ENCODE measurements around the gene NDUFV1. TPM values are rescaled to one million over a fixed set of nuclear protein-coding genes. Genes with fewer than 3 reads are reported as not detected.
"Not testable (repeated sequence)": the region's sequence is repeated elsewhere in the genome, so short reads cannot be mapped to it uniquely, and the experiment has no call there.

Gene NDUFV1
- total RNA-seq, 4 donors from 2014 or later = 154 to 249 (median 180) TPM

DNA sequence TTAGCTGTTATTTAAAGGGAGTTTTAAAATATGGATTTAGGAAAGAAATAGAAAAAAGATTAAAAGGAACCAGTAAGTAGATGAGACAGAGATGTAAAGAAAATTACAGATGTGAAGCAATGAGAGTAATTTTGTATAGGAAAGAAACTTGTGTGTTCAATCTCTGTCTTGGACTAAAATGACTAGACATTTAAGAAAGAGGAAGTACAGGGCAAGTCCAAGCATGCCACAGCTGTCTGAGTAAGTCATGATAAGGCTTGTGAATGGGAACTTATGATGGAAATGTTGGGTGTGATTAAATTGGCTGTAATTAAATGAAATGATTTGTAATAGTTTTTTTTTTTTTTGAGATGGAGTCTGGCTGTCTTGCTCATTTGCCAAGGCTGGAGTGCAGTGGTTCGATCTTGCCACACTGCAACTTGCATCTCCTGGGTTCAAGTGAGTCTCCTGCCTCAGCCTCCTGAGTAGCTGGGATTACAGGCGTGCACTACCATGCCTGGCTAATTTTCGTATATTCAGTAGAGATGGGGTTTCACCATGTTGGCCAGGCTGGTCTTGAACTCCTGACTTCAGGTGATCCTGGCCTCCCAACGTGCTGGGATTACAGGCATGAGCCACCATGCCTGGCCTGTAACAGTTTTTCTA, 49.7 kb downstream of the NDUFV1 start:
- TF ChIP-seq POLR2AphosphoS5 (IDR thresholded peaks at IDR 0.05) = no peak
- TF ChIP-seq, protein P1, sequence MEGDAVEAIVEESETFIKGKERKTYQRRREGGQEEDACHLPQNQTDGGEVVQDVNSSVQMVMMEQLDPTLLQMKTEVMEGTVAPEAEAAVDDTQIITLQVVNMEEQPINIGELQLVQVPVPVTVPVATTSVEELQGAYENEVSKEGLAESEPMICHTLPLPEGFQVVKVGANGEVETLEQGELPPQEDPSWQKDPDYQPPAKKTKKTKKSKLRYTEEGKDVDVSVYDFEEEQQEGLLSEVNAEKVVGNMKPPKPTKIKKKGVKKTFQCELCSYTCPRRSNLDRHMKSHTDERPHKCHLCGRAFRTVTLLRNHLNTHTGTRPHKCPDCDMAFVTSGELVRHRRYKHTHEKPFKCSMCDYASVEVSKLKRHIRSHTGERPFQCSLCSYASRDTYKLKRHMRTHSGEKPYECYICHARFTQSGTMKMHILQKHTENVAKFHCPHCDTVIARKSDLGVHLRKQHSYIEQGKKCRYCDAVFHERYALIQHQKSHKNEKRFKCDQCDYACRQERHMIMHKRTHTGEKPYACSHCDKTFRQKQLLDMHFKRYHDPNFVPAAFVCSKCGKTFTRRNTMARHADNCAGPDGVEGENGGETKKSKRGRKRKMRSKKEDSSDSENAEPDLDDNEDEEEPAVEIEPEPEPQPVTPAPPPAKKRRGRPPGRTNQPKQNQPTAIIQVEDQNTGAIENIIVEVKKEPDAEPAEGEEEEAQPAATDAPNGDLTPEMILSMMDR (IDR thresholded peaks at IDR 0.05) = no peak
- Histone ChIP-seq H3K9me3 (no peaks in the 10 kb centered on the region), H3K4me3 (no peak overlapping the region), H3K36me3 (no peaks in the 10 kb centered on the region), H3K27ac (no peak overlapping the region), H3K27me3 (peaks cover 19% of the 10 kb centered on the region), H3K4me1 (no peaks in the 10 kb centered on the region)
- no peak for ATAC-seq
- WGBS, 2 donors (ENCODE audit: low coverage in 1 of 2) = 82 to 89% methylated on average over 1 to 4 of the region's 4 CpGs

GRCh38 chr11:67657300-67657699, 50.6 kb downstream of the NDUFV1 start:
- Histone ChIP-seq H3K27ac (no peak overlapping the region), H3K27me3 (peaks cover 10% of the 10 kb centered on the region), H3K36me3 (no peaks in the 10 kb centered on the region), H3K9me3 (no peaks in the 10 kb centered on the region), H3K4me3 (no peak overlapping the region), H3K4me1 (no peaks in the 10 kb centered on the region)
- ATAC-seq = no peak
- WGBS, 2 donors (ENCODE audit: low coverage in 1 of 2) = 31 to 37% methylated on average over 3 of the region's 3 CpGs
- no peak for TF ChIP-seq EP300 (IDR thresholded peaks at IDR 0.05)
- no peak for TF ChIP-seq POLR2A (IDR thresholded peaks at IDR 0.05)
- TF ChIP-seq POLR2AphosphoS5 (IDR thresholded peaks at IDR 0.05) = no peak
- TF ChIP-seq, protein P1 (IDR thresholded peaks at IDR 0.05) = no peak

DNA sequence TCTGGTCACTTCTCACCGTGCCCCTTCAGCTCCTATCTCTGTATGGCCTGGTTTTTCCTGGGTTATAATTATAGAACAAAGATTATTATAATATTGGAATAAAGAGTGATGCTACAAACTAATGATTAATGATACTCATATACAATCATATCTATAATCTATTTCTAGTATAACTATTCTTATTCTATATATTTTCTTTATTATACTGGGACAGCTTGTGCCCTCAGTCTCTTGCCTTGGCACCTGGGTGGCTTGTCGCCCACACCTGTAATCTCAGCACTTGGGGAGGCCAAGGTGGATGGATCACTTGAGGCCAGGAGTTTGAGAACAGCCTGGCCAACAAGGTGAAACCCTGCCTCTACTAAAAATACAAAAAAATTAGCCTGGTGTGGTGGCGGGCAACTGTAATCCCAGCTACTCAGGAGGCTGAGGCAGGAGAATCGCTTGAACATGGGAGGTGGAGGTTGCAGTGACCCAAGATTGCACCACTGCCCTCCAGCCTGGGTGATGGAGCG, 53.0 kb downstream of the NDUFV1 start:
- not testable (repeated sequence) for H3K4me1 ChIP-seq, H3K9me3 ChIP-seq, H3K4me3 ChIP-seq, ATAC-seq, H3K27ac ChIP-seq, H3K27me3 ChIP-seq, H3K36me3 ChIP-seq
- 50 to 53% methylated on average over 2 to 5 of the region's 5 CpGs for WGBS, 2 donors (ENCODE audit: low coverage in 1 of 2)
- TF ChIP-seq, protein P1 (IDR thresholded peaks at IDR 0.05) = peak in 1 of 4 experiments; percentile 6

GRCh38 chr11:67660752-67661151, 54.0 kb downstream of the NDUFV1 start:
- H3K4me3 ChIP-seq, H3K27ac ChIP-seq, ATAC-seq, H3K27me3 ChIP-seq, H3K4me1 ChIP-seq, H3K36me3 ChIP-seq, H3K9me3 ChIP-seq: not testable (repeated sequence)
- 53 to 83% methylated on average over 2 to 5 of the region's 5 CpGs for WGBS, 2 donors (ENCODE audit: low coverage in 1 of 2)

Small RNA genes lying within 50 kb of the gene (small RNA-seq; reads per million reads assigned to genes)
- gene AP003385.3 = 0 reads per million in 4 donors

Other genes starting within 250 kb of the NDUFV1 start
- 10 to 100 TPM in 1 of 4 donors, 1 to 10 TPM in 3; 6.1 to 21.7 (median 9.4) TPM for gene CLCF1, start 233.3 kb upstream of the NDUFV1 start, total RNA-seq
- gene RAD9A, start 214.9 kb upstream of the NDUFV1 start, total RNA-seq = 10 to 100 TPM in 2 of 4 donors, 1 to 10 TPM in 2; 8.5 to 16.0 (median 11.1) TPM
- gene PPP1CA, start 205.1 kb upstream of the NDUFV1 start, total RNA-seq = 10 to 100 TPM; 49.9 to 78.6 (median 63.4) TPM
- gene TBC1D10C, start 202.9 kb upstream of the NDUFV1 start, total RNA-seq = 1 to 10 TPM in 3 of 4 donors, under 1 TPM in 1; 0.30 to 2.0 (median 1.5) TPM
- 1 to 10 TPM in 3 of 4 donors, under 1 TPM in 1; 0.73 to 3.3 (median 1.6) TPM for gene CARNS1, start 191.3 kb upstream of the NDUFV1 start, total RNA-seq
- 10 to 100 TPM; 35.8 to 49.7 (median 45.6) TPM for gene RPS6KB2, start 178.4 kb upstream of the NDUFV1 start, total RNA-seq
- gene PTPRCAP, start 169.3 kb upstream of the NDUFV1 start, total RNA-seq = 1 to 10 TPM; 3.5 to 6.4 (median 4.2) TPM
- gene CORO1B, start 163.5 kb upstream of the NDUFV1 start, total RNA-seq = 10 to 100 TPM; 48.3 to 82.4 (median 67.6) TPM
- not detected for gene GPR152, start 154.2 kb upstream of the NDUFV1 start, total RNA-seq
- 1 to 10 TPM in 1 of 4 donors, under 1 TPM in 3; 0.13 to 2.4 (median 0.77) TPM for gene CABP4, start 151.6 kb upstream of the NDUFV1 start, total RNA-seq
- 10 to 100 TPM; 22.2 to 35.2 (median 32.5) TPM for gene TMEM134, start 137.7 kb upstream of the NDUFV1 start, total RNA-seq
- 10 to 100 TPM; 65.4 to 87.5 (median 78.1) TPM for gene AIP, start 123.9 kb upstream of the NDUFV1 start, total RNA-seq
- 10 to 100 TPM in 3 of 4 donors, 1 to 10 TPM in 1; 9.5 to 18.7 (median 15.4) TPM for gene PITPNM1, start 101.6 kb upstream of the NDUFV1 start, total RNA-seq
- 10 to 100 TPM; 29.1 to 69.3 (median 53.9) TPM for gene CDK2AP2, start 98.8 kb upstream of the NDUFV1 start, total RNA-seq
- gene CABP2, start 83.5 kb upstream of the NDUFV1 start, total RNA-seq = not detected
- 100 to 1,000 TPM; 514 to 845 (median 628) TPM for gene GSTP1, start 23.1 kb upstream of the NDUFV1 start, total RNA-seq
- 10 to 100 TPM in 1 of 4 donors, 1 to 10 TPM in 3; 2.4 to 18.5 (median 4.6) TPM for gene NUDT8, start 23.0 kb downstream of the NDUFV1 start, total RNA-seq
- gene TBX10, start 32.8 kb downstream of the NDUFV1 start, total RNA-seq = not detected
- not detected for gene ACY3, start 43.8 kb downstream of the NDUFV1 start, total RNA-seq
- 1 to 10 TPM in 1 of 4 donors, not detected in 3; 3.4 TPM for gene ALDH3B2, start 67.7 kb downstream of the NDUFV1 start, total RNA-seq

All from gastroesophageal sphincter (tissue), 4 donors.